Activated CD8-positive, alpha-beta T cell treated with anti-CD3 and anti-CD28 coated beads, Interleukin-2, amount 10 ng/mL, durations not matched to agents 7 days and 5 days (primary cell): ENCODE measurements around the gene SLC38A4. TPM values are rescaled to one million over a fixed set of nuclear protein-coding genes. Genes with fewer than 3 reads are reported as not detected.

Source experiments
- ATAC-seq: fragments of 150-1000 bp; cut with Tn5 transposase; one replicate; pipeline ENCODE4 v1.10.0; 2021; ENCODE audit warnings: moderate library complexity
- CTCF ChIA-PET: fragments of 350-600 bp; sonication (Branson Sonifier 250); formaldehyde crosslinking; loops from one replicate; lab custom pipeline; 2021; ENCODE audit warnings: antibody characterized with exemption; lab: Charles Lee
- POLR2A ChIA-PET: fragments of 350-600 bp; sonication (Branson Sonifier 250); formaldehyde crosslinking; loops from one replicate; lab custom pipeline; 2021; ENCODE audit warnings: antibody characterized with exemption; lab: Charles Lee
- DNase-seq: peaks from one replicate; pipeline ENCODE4 v3.0.0-alpha.2; 2020
- H3K27ac Mint-ChIP-seq: one replicate; pipeline ENCODE4 v1.8.0; 2021; ENCODE audit warnings: mild to moderate bottlenecking, mixed read lengths
- H3K27me3 Mint-ChIP-seq: one replicate; pipeline ENCODE4 v1.8.0; 2021; ENCODE audit warnings: low read depth, mixed read lengths
- H3K36me3 Mint-ChIP-seq: one replicate; pipeline ENCODE4 v1.8.0; 2021; ENCODE audit warnings: low read depth, mixed read lengths
- H3K4me1 Mint-ChIP-seq: one replicate; pipeline ENCODE4 v1.8.0; 2021; ENCODE audit warnings: low read depth, mixed read lengths
- H3K4me3 Mint-ChIP-seq: one replicate; pipeline ENCODE4 v1.8.0; 2021; ENCODE audit warnings: mild to moderate bottlenecking, mixed read lengths
- H3K9me3 Mint-ChIP-seq: one replicate; pipeline ENCODE4 v1.8.0; 2022; ENCODE audit warnings: mixed read lengths; ENCODE audit not compliant: insufficient read depth
- total RNA-seq, 2 experiments: library from RNA; stranded (reverse); gene quantifications; one replicate each; pipeline ENCODE4 v1.2.3, GENCODE V29; 2021

SLC38A4 gene
- total RNA-seq, 2 experiments from 2014 or later = not detected

- ChIA-PET POLR2A (no interaction called here), CTCF (no interaction called here)
- H3K9me3 Mint-ChIP-seq = no peaks in the 10 kb centered on the region
- ATAC-seq (no peak), DNase-seq (no peak)
- no peaks in the 10 kb centered on the region for H3K36me3 Mint-ChIP-seq
- H3K27ac Mint-ChIP-seq = no peak overlapping the region
- no peaks in the 10 kb centered on the region for H3K4me1 Mint-ChIP-seq
- no peak overlapping the region for H3K4me3 Mint-ChIP-seq
- H3K27me3 Mint-ChIP-seq = peaks cover 5% of the 10 kb centered on the region
Observed at GRCh38 chr12:46787496-46788055, 38.2 kb downstream of the SLC38A4 start.

GRCh38 chr12:46786774-46787173 is 39.0 kb downstream of the SLC38A4 start:
- CTCF ChIA-PET = no interaction called here
- no peaks in the 10 kb centered on the region for H3K36me3 Mint-ChIP-seq
- POLR2A ChIA-PET = no interaction called here
- no peak overlapping the region for H3K27ac Mint-ChIP-seq
- no peak overlapping the region for H3K4me3 Mint-ChIP-seq
- no peaks in the 10 kb centered on the region for H3K9me3 Mint-ChIP-seq
- ATAC-seq (no peak), DNase-seq (no peak)
- no peaks in the 10 kb centered on the region for H3K4me1 Mint-ChIP-seq
- H3K27me3 Mint-ChIP-seq = peaks cover 5% of the 10 kb centered on the region

DNA sequence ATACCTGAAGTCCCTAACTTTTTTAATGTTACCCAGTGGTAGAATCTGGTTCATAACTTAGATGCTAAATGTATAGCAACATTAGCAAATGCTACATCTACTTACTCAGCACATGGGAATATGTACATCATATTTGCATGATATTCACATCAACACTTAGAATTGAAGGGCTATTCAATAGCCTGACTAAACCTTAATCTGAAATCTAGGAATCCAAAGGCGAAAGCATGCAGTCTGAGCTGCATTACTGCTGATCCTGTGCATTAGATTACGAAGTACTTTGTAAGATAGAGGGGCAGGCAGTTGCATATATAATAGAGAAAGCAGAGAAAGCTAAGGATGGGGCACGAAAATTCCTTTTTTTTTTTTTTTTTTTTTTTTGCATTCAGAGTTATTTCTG is 40.4 kb downstream of the SLC38A4 start:
- ChIA-PET POLR2A (no interaction called here), CTCF (no interaction called here)
- no peaks in the 10 kb centered on the region for H3K36me3 Mint-ChIP-seq
- peaks cover 9% of the 10 kb centered on the region for H3K27me3 Mint-ChIP-seq
- no peaks in the 10 kb centered on the region for H3K4me1 Mint-ChIP-seq
- ATAC-seq = no peak
- no peak for DNase-seq
- H3K27ac Mint-ChIP-seq = no peak overlapping the region
- no peaks in the 10 kb centered on the region for H3K9me3 Mint-ChIP-seq
- no peak overlapping the region for H3K4me3 Mint-ChIP-seq

- CTCF ChIA-PET = no interaction called here
- no peak overlapping the region for H3K4me3 Mint-ChIP-seq
- H3K4me1 Mint-ChIP-seq = no peaks in the 10 kb centered on the region
- ATAC-seq (no peak), DNase-seq (no peak)
- no peaks in the 10 kb centered on the region for H3K36me3 Mint-ChIP-seq
- H3K27me3 Mint-ChIP-seq = peaks cover 9% of the 10 kb centered on the region
- H3K9me3 Mint-ChIP-seq = no peaks in the 10 kb centered on the region
- no peak overlapping the region for H3K27ac Mint-ChIP-seq
- POLR2A ChIA-PET = no interaction called here
Observed at GRCh38 chr12:46783871-46784270, 41.9 kb downstream of the SLC38A4 start.

- Mint-ChIP-seq H3K27ac (no peak overlapping the region), H3K36me3 (no peaks in the 10 kb centered on the region), H3K9me3 (no peaks in the 10 kb centered on the region), H3K27me3 (peaks cover 10% of the 10 kb centered on the region), H3K4me3 (no peak overlapping the region), H3K4me1 (no peaks in the 10 kb centered on the region)
- ChIA-PET POLR2A (no interaction called here), CTCF (interaction anchor here (0.6 kb wide), 1 partner anchor 144 kb away, joined by 3 read pairs; no protein-coding TSS in a partner anchor)
- no peak for ATAC-seq
- no peak for DNase-seq
Observed at GRCh38 chr12:46779879-46780278, 45.9 kb downstream of the SLC38A4 start.

DNA sequence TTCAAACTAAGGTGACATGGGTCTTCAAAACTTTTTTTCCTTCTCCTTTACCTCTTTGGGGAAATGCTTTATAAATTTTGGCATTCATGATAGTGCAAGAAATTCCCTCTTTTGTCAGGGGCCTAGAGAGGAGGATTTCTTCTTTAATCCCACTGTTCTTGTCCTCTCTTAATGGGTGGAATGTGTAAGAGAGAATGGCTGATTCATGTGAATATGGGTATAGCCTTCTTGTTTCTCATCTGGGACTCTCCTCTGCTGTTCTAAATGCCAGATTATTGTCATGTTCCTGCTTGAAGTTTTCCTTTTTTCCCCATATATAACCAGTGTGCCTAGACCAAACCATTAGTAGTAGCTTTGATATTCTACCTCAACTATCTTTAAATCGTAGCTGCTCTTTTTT is 46.7 kb downstream of the SLC38A4 start:
- ATAC-seq (no peak), DNase-seq (no peak)
- no peak overlapping the region for H3K4me3 Mint-ChIP-seq
- POLR2A ChIA-PET = no interaction called here
- no peaks in the 10 kb centered on the region for H3K36me3 Mint-ChIP-seq
- no peak overlapping the region for H3K27ac Mint-ChIP-seq
- no peaks in the 10 kb centered on the region for H3K4me1 Mint-ChIP-seq
- CTCF ChIA-PET = no interaction called here
- H3K9me3 Mint-ChIP-seq = no peaks in the 10 kb centered on the region
- peaks cover 8% of the 10 kb centered on the region for H3K27me3 Mint-ChIP-seq

DNA sequence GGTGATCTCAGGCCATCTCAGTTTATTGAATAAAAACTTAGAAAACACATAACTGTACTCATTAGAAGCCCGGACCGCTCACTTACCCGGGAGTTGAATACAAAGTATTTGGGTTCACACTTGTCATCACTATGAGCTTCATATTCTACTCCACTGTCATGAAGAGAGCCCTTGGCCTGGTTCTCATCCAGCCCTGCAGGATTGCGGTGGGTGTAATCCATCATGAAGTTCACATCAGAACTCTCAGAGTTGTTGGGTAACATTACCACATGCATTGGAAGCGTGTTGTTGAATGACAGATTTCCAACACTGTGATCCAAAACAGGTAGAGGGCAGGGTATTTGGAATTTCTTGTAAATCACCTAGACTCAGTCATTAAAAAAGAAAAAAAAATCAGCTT is 47.4 kb downstream of the SLC38A4 start:
- Mint-ChIP-seq H3K27ac (no peak overlapping the region), H3K36me3 (no peaks in the 10 kb centered on the region), H3K9me3 (no peaks in the 10 kb centered on the region), H3K27me3 (peaks cover 7% of the 10 kb centered on the region), H3K4me3 (no peak overlapping the region), H3K4me1 (no peaks in the 10 kb centered on the region)
- ChIA-PET CTCF (no interaction called here), POLR2A (no interaction called here)
- DNase-seq = no peak
- no peak for ATAC-seq

GRCh38 chr12:46777587-46777986 is 48.2 kb downstream of the SLC38A4 start:
- H3K27ac Mint-ChIP-seq = no peak overlapping the region

GRCh38 chr12:46775796-46776195 is 50.0 kb downstream of the SLC38A4 start:
- DNase-seq = no peak
- no peak overlapping the region for H3K27ac Mint-ChIP-seq
- peaks cover 12% of the 10 kb centered on the region for H3K27me3 Mint-ChIP-seq
- no peaks in the 10 kb centered on the region for H3K36me3 Mint-ChIP-seq
- CTCF ChIA-PET = no interaction called here
- no peaks in the 10 kb centered on the region for H3K9me3 Mint-ChIP-seq
- H3K4me1 Mint-ChIP-seq = no peaks in the 10 kb centered on the region
- POLR2A ChIA-PET = interaction anchor here (0.6 kb wide), 1 partner anchor 698 kb away, joined by 3 read pairs; no protein-coding TSS in a partner anchor
- ATAC-seq = no peak
- no peak overlapping the region for H3K4me3 Mint-ChIP-seq

More at GRCh38 chr12:46777587-46777986, 48.2 kb downstream of the SLC38A4 start:
- no peak for DNase-seq
- POLR2A ChIA-PET = no interaction called here
- H3K9me3 Mint-ChIP-seq = no peaks in the 10 kb centered on the region
- no peaks in the 10 kb centered on the region for H3K36me3 Mint-ChIP-seq
- H3K4me3 Mint-ChIP-seq = no peak overlapping the region
- H3K27me3 Mint-ChIP-seq = peaks cover 8% of the 10 kb centered on the region
- CTCF ChIA-PET = no interaction called here
- H3K4me1 Mint-ChIP-seq = no peaks in the 10 kb centered on the region
- no peak for ATAC-seq

GRCh38 chr12:46774322-46774633 is 51.5 kb downstream of the SLC38A4 start:
- CTCF ChIA-PET = no interaction called here

GRCh38 chr12:46773586-46774321 is 52.0 kb downstream of the SLC38A4 start:
- DNase-seq = no peak

More at GRCh38 chr12:46774322-46774633, 51.5 kb downstream of the SLC38A4 start:
- Mint-ChIP-seq H3K27ac (no peak overlapping the region), H3K27me3 (peaks cover 8% of the 10 kb centered on the region), H3K9me3 (no peaks in the 10 kb centered on the region), H3K4me3 (no peak overlapping the region), H3K36me3 (no peaks in the 10 kb centered on the region), H3K4me1 (no peaks in the 10 kb centered on the region)
- ATAC-seq (no peak), DNase-seq (no peak)
- POLR2A ChIA-PET = no interaction called here

DNA sequence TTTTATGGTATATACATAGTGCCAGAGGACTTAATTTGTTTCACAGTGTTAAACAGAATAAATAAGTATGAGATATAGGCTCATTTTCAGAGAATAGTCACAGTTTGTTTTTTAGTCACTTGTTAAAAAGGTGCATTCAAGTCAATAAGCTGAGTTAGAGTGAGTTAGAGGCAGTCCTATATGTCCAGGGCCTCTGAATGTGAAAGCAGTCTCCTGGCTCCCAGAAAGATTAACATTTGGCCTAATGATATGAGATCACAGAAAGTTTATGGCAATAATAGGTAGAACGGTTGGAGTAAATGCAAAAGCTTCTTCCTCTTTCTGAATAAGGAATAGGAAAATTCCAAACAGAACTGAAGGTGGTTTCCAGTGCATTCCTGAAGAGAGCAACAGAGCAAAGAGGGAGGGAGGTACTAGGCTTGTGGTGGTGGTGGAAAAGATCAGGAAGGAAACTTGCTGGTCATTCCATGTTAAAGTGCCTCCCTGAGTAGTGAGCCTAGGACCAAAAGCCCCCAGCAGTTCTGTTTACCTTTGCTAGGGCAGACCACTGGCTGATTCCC is 54.4 kb downstream of the SLC38A4 start:
- ChIA-PET POLR2A (no interaction called here), CTCF (no interaction called here)
- no peaks in the 10 kb centered on the region for H3K36me3 Mint-ChIP-seq
- no peak overlapping the region for H3K27ac Mint-ChIP-seq
- DNase-seq (no peak), ATAC-seq (no peak)
- H3K4me3 Mint-ChIP-seq = no peak overlapping the region
- peaks cover 9% of the 10 kb centered on the region for H3K27me3 Mint-ChIP-seq
- no peaks in the 10 kb centered on the region for H3K4me1 Mint-ChIP-seq
- H3K9me3 Mint-ChIP-seq = no peaks in the 10 kb centered on the region

More at GRCh38 chr12:46773586-46774321, 52.0 kb downstream of the SLC38A4 start:
- Mint-ChIP-seq H3K4me1 (no peaks in the 10 kb centered on the region), H3K9me3 (no peaks in the 10 kb centered on the region), H3K4me3 (no peak overlapping the region), H3K27ac (no peak overlapping the region), H3K36me3 (no peaks in the 10 kb centered on the region), H3K27me3 (peaks cover 11% of the 10 kb centered on the region)
- no peak for ATAC-seq
- ChIA-PET CTCF (no interaction called here), POLR2A (no interaction called here)
